Epithelial cell of proximal tubule (primary cell): ENCODE data around the gene SLMAP. TPM values are rescaled to one million over a fixed set of nuclear protein-coding genes. Genes with fewer than 3 reads are reported as not detected.

ENCODE experiments used
- DNase-seq: peaks from one replicate; pipeline ENCODE4 v3.0.0-alpha.2; 2011; ENCODE audit warnings: low read depth
- H3K4me3 ChIP-seq: 2 replicates; pipeline ENCODE4 v1.5.1; 2011; ENCODE audit warnings: low read depth, mild to moderate bottlenecking, low read length
- total RNA-seq: library from RNA; depleted of rRNA; stranded (reverse); fragments of >200 nt; gene quantifications from 2 replicates; pipeline ENCODE4 v1.2.3, GENCODE V29; 2015
- TF ChIP-seq, protein P1 (sequence below): conservative IDR thresholded peaks from 2 replicates; pipeline ENCODE4 v1.5.1; 2012; ENCODE audit warnings: low read depth, mild to moderate bottlenecking, low read length

SLMAP gene
- total RNA-seq, 1 donor from 2014 or later = 55.1 TPM

GRCh38 chr3:57942388-57942787 is 186.3 kb downstream of the SLMAP start:
- TF ChIP-seq, protein P1, sequence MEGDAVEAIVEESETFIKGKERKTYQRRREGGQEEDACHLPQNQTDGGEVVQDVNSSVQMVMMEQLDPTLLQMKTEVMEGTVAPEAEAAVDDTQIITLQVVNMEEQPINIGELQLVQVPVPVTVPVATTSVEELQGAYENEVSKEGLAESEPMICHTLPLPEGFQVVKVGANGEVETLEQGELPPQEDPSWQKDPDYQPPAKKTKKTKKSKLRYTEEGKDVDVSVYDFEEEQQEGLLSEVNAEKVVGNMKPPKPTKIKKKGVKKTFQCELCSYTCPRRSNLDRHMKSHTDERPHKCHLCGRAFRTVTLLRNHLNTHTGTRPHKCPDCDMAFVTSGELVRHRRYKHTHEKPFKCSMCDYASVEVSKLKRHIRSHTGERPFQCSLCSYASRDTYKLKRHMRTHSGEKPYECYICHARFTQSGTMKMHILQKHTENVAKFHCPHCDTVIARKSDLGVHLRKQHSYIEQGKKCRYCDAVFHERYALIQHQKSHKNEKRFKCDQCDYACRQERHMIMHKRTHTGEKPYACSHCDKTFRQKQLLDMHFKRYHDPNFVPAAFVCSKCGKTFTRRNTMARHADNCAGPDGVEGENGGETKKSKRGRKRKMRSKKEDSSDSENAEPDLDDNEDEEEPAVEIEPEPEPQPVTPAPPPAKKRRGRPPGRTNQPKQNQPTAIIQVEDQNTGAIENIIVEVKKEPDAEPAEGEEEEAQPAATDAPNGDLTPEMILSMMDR = no peak
- no peak overlapping the region for H3K4me3 ChIP-seq
- DNase-seq = no peak

GRCh38 chr3:57942872-57943283 is 186.8 kb downstream of the SLMAP start:
- H3K4me3 ChIP-seq = no peak overlapping the region
- TF ChIP-seq, protein P1 = no peak
- DNase-seq = no peak

DNA sequence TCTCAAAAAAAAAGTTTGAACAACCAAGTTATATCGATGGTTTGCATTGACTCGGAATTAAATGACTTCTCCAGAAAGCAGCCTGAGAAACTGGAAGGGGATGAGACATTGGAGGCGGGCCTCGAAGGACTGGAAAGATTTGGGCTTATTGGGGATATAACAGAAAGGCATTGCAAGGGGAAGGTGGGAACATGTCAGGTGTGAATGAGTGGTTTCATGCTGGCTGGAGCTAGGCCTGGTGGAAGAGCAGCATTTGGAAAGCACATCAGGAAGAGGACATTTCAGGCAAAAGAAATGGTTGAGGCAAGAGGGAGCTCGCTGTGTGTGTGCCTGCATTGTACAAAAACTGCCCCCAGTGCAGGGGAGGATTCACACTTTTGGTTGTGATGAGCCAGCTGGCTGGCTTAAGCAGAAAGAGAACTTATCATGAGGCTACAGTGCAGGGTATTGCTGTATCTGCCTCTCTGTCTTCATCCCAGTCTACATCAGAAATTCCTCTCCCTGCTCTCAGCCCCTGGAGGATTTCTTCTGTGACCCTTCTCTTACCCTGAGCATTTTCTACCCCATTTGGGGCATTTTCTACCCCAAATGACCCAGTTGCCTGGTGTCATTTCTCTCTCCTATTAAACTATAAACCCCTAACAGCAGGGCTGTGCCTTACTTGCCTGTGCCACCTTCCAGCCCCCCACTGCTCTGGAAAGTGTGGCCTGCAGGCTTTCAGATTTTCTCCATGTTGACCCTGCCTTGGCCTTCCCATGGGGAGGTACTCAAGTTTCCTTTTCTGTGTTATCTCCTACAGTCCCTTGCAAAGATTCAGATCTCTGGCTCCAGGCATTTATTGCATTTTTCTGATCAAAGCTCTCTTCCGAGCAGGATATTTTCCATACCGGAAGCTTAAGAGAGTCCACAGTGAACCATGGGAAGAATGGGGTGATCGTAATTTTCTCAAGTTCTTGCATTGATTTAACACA is 187.7 kb downstream of the SLMAP start:
- TF ChIP-seq, protein P1 = no peak
- no peak overlapping the region for H3K4me3 ChIP-seq
- no peak for DNase-seq

- H3K4me3 ChIP-seq = no peak overlapping the region
- TF ChIP-seq, protein P1 = no peak
- DNase-seq = no peak
Measured at GRCh38 chr3:57946970-57947381, 190.9 kb downstream of the SLMAP start.

DNA sequence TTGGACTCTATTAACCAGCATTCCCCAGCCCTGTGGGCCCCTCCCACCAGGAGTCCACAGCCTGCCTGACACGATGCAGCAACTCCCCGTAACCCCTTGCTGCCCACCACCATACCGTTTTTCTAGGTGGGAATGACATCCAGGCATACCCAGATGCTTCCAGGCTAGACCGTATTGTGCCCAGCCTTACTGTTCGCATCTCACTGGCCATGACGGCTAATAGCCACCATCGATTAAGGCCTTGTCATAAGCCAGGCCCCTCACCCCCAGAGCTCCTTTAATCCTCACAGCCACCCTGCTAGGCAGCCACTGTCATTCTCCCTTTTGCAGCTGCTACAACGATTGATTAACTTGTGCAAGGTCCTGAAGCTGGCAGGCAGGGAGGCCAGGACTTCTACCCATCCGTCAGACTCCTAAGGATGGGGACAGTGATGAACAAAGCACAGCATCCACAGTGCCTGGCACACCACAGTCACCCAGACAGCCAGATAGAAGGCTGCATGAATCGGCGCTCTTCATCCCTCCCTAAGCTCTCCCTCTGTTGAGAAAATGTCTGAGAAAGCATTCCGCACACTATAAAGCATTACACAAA is 192.1 kb downstream of the SLMAP start:
- no peak overlapping the region for H3K4me3 ChIP-seq
- TF ChIP-seq, protein P1 = no peak
- DNase-seq = no peak

DNA sequence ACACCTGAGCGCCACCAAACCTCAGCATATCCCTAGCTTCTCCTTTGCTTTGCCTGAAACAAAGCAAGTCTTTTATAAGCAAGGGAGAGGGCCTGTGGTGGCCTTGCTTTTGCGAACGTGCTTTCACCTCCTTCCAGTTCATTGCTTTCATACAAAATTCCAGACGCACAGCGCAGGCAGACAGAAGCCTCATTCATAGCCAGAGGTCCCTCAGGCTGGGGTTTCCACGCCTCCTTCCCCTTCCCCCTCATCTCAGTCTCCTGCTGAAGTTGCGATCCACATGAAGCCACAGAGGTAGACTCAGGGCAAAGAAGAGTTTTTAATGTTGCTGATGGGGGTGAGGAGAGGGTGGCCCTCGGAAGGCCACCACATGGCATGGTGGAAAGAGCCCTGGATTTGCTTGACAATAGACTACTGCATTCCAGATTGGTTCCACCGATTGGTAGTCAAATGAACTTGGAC is 192.7 kb downstream of the SLMAP start:
- H3K4me3 ChIP-seq = no peak overlapping the region
- TF ChIP-seq, protein P1 = no peak
- no peak for DNase-seq

DNA sequence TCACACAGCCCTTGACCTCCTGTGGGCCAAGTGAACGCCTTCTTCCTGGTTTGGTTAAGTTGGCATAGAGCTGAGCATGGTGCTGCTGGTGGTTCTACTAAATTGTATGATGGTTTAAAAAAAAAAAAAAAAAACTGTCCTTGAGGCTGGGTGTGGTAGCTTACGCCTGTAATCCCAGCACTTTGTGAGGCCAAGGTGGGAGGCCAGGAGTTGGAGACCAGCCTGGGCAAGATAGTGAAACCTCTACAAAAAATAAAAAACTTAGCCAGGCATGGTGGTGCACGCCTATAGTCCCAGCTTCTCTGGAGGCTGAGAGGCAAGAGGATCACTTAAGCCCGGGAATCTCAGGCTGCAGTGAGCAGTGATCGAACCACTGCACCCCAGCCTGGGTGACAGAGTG is 193.2 kb downstream of the SLMAP start:
- H3K4me3 ChIP-seq = no peak overlapping the region
- DNase-seq = no peak
- TF ChIP-seq, protein P1 = no peak
